Activated CD4-positive, alpha-beta T cell treated with anti-CD3 and anti-CD28 coated beads for 36 hours (primary cell): Measurements from ENCODE around the gene ALAD. TPM values are rescaled to one million over a fixed set of nuclear protein-coding genes. Genes with fewer than 3 reads are reported as not detected.

ENCODE experiments used
- ATAC-seq: fragments of 200-7000 bp; cut with Tn5 transposase; one replicate; pipeline ENCODE4 v1.10.0; 2021; ENCODE audit warnings: mild to moderate bottlenecking, moderate library complexity
- CTCF ChIA-PET: fragments of 350-600 bp; sonication (Branson Sonifier 250); formaldehyde crosslinking; loops from one replicate; lab custom pipeline; 2021; ENCODE audit warnings: antibody characterized with exemption; lab: Charles Lee
- POLR2A ChIA-PET: fragments of 350-600 bp; sonication (Branson Sonifier 250); formaldehyde crosslinking; loops from one replicate; lab custom pipeline; 2021; ENCODE audit warnings: antibody characterized with exemption, inconsistent platforms; lab: Charles Lee
- DNase-seq: peaks from one replicate; pipeline ENCODE4 v3.0.0-alpha.2; 2020
- H3K27ac Mint-ChIP-seq: one replicate; pipeline ENCODE4 v1.8.0; 2021; ENCODE audit warnings: mixed read lengths
- H3K27me3 Mint-ChIP-seq: one replicate; pipeline ENCODE4 v1.8.0; 2021; ENCODE audit warnings: mixed read lengths
- H3K36me3 Mint-ChIP-seq: one replicate; pipeline ENCODE4 v1.8.0; 2021; ENCODE audit warnings: low read depth, mixed read lengths
- H3K4me1 Mint-ChIP-seq: one replicate; pipeline ENCODE4 v1.8.0; 2021; ENCODE audit warnings: mixed read lengths
- H3K4me3 Mint-ChIP-seq: one replicate; pipeline ENCODE4 v1.8.0; 2021; ENCODE audit warnings: mild to moderate bottlenecking, moderate library complexity, mixed read lengths
- H3K9me3 Mint-ChIP-seq: one replicate; pipeline ENCODE4 v1.8.0; 2021; ENCODE audit warnings: low read depth, mixed read lengths
- intact Hi-C, 2 experiments: fragments of 100-400 bp; cut with DNase I in 1 of 2; cut with micrococcal nuclease in 1 of 2; formaldehyde crosslinking; loops; one replicate each; pipeline versions ENCODE4 v1.14.2 to v1.15.1; 2022 to 2024; cut with DNase I, micrococcal nuclease
- total RNA-seq, 2 experiments: library from RNA; stranded (reverse); gene quantifications; one replicate each; pipeline ENCODE4 v1.2.3, GENCODE V29; 2021

ALAD gene
- total RNA-seq, 2 experiments from 2014 or later: 20.2 to 30.1 TPM

GRCh38 chr9:113348437-113348836 is 52.6 kb downstream of the ALAD start:
- Mint-ChIP-seq H3K27ac (no peak overlapping the region), H3K27me3 (peaks cover 34% of the 10 kb centered on the region), H3K4me1 (peaks cover 48% of the 10 kb centered on the region), H3K4me3 (no peak overlapping the region), H3K36me3 (no peaks in the 10 kb centered on the region), H3K9me3 (no peaks in the 10 kb centered on the region)
- intact Hi-C loops: loop anchor here in 1 of 2 experiments (2.0 to 10.0 kb wide), 3 partner anchors 74 to 294 kb away; partner anchors contain the start of genes CDC26, PRPF4, SLC31A2 and ZFP37
- ChIA-PET CTCF (interaction anchor here (0.6 to 2.8 kb wide), 7 partner anchors 9 to 310 kb away, joined by 3 to 11 read pairs (median 3); partner anchors contain the start of genes CDC26, PRPF4 and WDR31), POLR2A (no interaction called here)
- ATAC-seq (no peak), DNase-seq (no peak)

- POLR2A ChIA-PET: no interaction called here
Measured at GRCh38 chr9:113345671-113346070, 55.4 kb downstream of the ALAD start.

GRCh38 chr9:113345190-113345589 is 55.9 kb downstream of the ALAD start:
- intact Hi-C loops: loop anchor here in 1 of 2 experiments (5.0 to 10.0 kb wide), 2 partner anchors 193 to 290 kb away; partner anchors contain the start of genes SLC31A2 and ZFP37
- H3K4me3 Mint-ChIP-seq: no peak overlapping the region
- peaks cover 44% of the 10 kb centered on the region for H3K4me1 Mint-ChIP-seq
- ChIA-PET POLR2A (no interaction called here), CTCF (interaction anchor here (0.6 to 2.1 kb wide), 3 partner anchors 24 to 68 kb away, joined by 3 to 8 read pairs (median 4); partner anchors contain the start of genes C9orf43 and POLE3)
- H3K9me3 Mint-ChIP-seq: no peaks in the 10 kb centered on the region
- DNase-seq (no peak), ATAC-seq (no peak)
- peaks cover 10% of the 10 kb centered on the region for H3K27me3 Mint-ChIP-seq
- H3K36me3 Mint-ChIP-seq: no peaks in the 10 kb centered on the region
- H3K27ac Mint-ChIP-seq: peak overlapping the region; percentile 1

More at GRCh38 chr9:113345671-113346070, 55.4 kb downstream of the ALAD start:
- DNase-seq: no peak
- intact Hi-C loops: loop anchor here in 1 of 2 experiments (5.0 to 10.0 kb wide), 2 partner anchors 193 to 291 kb away; partner anchors contain the start of genes SLC31A2 and ZFP37
- Mint-ChIP-seq H3K36me3 (no peaks in the 10 kb centered on the region), H3K4me1 (peaks cover 44% of the 10 kb centered on the region), H3K4me3 (no peak overlapping the region), H3K9me3 (no peaks in the 10 kb centered on the region), H3K27me3 (peaks cover 14% of the 10 kb centered on the region), H3K27ac (no peak overlapping the region)
- CTCF ChIA-PET: interaction anchor here (1.2 to 2.1 kb wide), 2 partner anchors 65 to 69 kb away, joined by 4 to 8 read pairs; partner anchors contain the start of genes C9orf43 and POLE3
- peak; percentile 8 for ATAC-seq

GRCh38 chr9:113343732-113344231 is 57.3 kb downstream of the ALAD start:
- intact Hi-C loops: loop anchor here (5.0 to 10.0 kb wide), 2 partner anchors 34 to 289 kb away; partner anchors contain the start of genes HDHD3 (in 1 of the 2) and ZFP37 (in 1 of the 2)
- ChIA-PET CTCF (interaction anchor here (0.6 kb wide), 1 partner anchor 74 kb away, joined by 3 read pairs; no protein-coding TSS in a partner anchor), POLR2A (no interaction called here)
- peaks cover 3% of the 10 kb centered on the region for H3K27me3 Mint-ChIP-seq
- H3K4me1 Mint-ChIP-seq: peaks cover 43% of the 10 kb centered on the region
- DNase-seq (peak; percentile 37), ATAC-seq (no peak)
- H3K9me3 Mint-ChIP-seq: no peaks in the 10 kb centered on the region
- H3K36me3 Mint-ChIP-seq: no peaks in the 10 kb centered on the region
- H3K27ac Mint-ChIP-seq: no peak overlapping the region
- no peak overlapping the region for H3K4me3 Mint-ChIP-seq

DNA sequence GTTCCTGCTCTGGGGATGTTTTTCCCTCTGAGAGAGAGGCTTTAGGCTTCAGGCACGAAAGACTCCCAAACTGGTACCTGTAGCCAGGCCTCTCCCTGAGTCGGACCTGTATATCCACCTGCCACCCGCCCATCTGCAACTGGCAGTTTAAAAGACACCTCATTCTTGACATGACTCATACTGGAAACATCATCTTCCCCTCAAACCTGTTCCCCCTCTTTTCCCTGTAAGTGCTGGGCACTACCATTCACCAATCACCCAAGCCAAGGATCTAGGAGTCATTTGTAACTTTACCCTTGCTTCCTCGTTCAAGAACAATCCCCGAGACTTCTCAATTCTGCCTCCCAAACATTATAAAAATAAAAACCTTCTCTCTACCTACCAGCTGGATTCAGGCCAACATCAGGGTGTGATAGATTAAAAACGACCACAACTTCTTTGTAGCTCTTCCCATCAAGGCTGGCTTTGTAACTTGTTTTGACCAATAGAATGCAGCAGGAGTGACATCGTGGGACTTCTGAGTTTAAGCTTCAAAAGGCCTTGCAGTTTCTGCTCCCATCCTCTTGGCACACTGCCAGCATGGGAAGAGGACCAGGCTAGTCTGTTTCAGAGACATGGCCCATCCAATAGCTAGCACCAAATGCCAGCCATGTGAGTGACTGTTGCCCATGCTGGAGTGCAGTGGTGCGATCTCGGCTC is 59.2 kb downstream of the ALAD start:
- H3K36me3 Mint-ChIP-seq: no peaks in the 10 kb centered on the region
- CTCF ChIA-PET: interaction anchor here (0.9 kb wide), 2 partner anchors 121 to 316 kb away, joined by 4 read pairs; partner anchors contain the start of genes FKBP15 and SLC31A1
- POLR2A ChIA-PET: no interaction called here
- no peaks in the 10 kb centered on the region for H3K27me3 Mint-ChIP-seq
- peaks cover 38% of the 10 kb centered on the region for H3K4me1 Mint-ChIP-seq
- ATAC-seq: no peak
- no peak for DNase-seq
- no peak overlapping the region for H3K4me3 Mint-ChIP-seq
- no peak overlapping the region for H3K27ac Mint-ChIP-seq
- H3K9me3 Mint-ChIP-seq: no peaks in the 10 kb centered on the region
- intact Hi-C loops: loop anchor here (2.0 to 10.0 kb wide), 5 partner anchors 35 to 855 kb away; partner anchors contain the start of genes C9orf43 (in 1 of the 2), FKBP15 (in 1 of the 2), HDHD3 (in 1 of the 2) and KIAA1958 (in 1 of the 2)

GRCh38 chr9:113340011-113340699 is 60.9 kb downstream of the ALAD start, which contains the start of gene WDR31:
Gene WDR31, minus strand, starts transcription at chr9:113340275. Its CDS starts 8,253 bp downstream, at chr9:113332022.
- POLR2A ChIA-PET: interaction anchor here (0.6 to 1.8 kb wide), 7 partner anchors 9 to 70 kb away, joined by 3 to 6 read pairs (median 4); partner anchors contain the start of genes BSPRY, C9orf43, CDC26 and POLE3
- Mint-ChIP-seq H3K9me3 (no peaks in the 10 kb centered on the region), H3K4me1 (peaks cover 27% of the 10 kb centered on the region), H3K27me3 (no peaks in the 10 kb centered on the region), H3K36me3 (no peaks in the 10 kb centered on the region), H3K27ac (peak within 1 kb of the TSS; percentile 43), H3K4me3 (peak within 1 kb of the TSS; percentile 71)
- ATAC-seq (peak; percentile 96), DNase-seq (peak; percentile 88)
- intact Hi-C loops: loop anchor here (1.0 to 10.0 kb wide), 11 partner anchors 9 to 853 kb away; partner anchors contain the start of genes C9orf43 (in 2 of the 2), CDC26 (in 2 of the 2), POLE3 (in 2 of the 2) and PRPF4 (in 2 of the 2)
- CTCF ChIA-PET: interaction anchor here (0.8 to 2.4 kb wide), 13 partner anchors 10 to 251 kb away, joined by 3 to 13 read pairs (median 4); partner anchors contain the start of genes ALAD, BSPRY, CDC26 and PRPF4

- Mint-ChIP-seq H3K36me3 (no peaks in the 10 kb centered on the region), H3K4me1 (peaks cover 23% of the 10 kb centered on the region), H3K9me3 (no peaks in the 10 kb centered on the region), H3K4me3 (no peak overlapping the region), H3K27me3 (no peaks in the 10 kb centered on the region), H3K27ac (no peak overlapping the region)
- ChIA-PET CTCF (interaction anchor here (1.6 kb wide), 1 partner anchor 63 kb away, joined by 5 read pairs; no protein-coding TSS in a partner anchor), POLR2A (no interaction called here)
- intact Hi-C loops: no loop called here
- DNase-seq (no peak), ATAC-seq (no peak)
Measured at GRCh38 chr9:113337714-113338113, 63.4 kb downstream of the ALAD start.

Other genes starting within 250 kb of the ALAD start
- gene FKBP15, start 180.0 kb downstream of the ALAD start, total RNA-seq: 10 to 100 TPM; 34.0 to 44.2 TPM
- 10 to 100 TPM; 14.8 to 18.2 TPM for gene SLC31A1, start 179.7 kb downstream of the ALAD start, total RNA-seq
- 10 to 100 TPM; 27.5 to 44.2 TPM for gene CDC26, start 125.7 kb downstream of the ALAD start, total RNA-seq
- 10 to 100 TPM; 51.5 to 53.1 TPM for gene PRPF4, start 125.6 kb downstream of the ALAD start, total RNA-seq
- under 1 TPM; 0.37 to 0.64 TPM for gene RNF183, start 97.9 kb downstream of the ALAD start, total RNA-seq
- gene WDR31, start 61.0 kb downstream of the ALAD start, total RNA-seq: 1 to 10 TPM; 1.7 to 2.1 TPM
- 1 to 10 TPM; 5.7 to 6.6 TPM for gene BSPRY, start 51.7 kb downstream of the ALAD start, total RNA-seq
- 10 to 100 TPM; 12.7 to 16.5 TPM for gene HDHD3, start 24.3 kb downstream of the ALAD start, total RNA-seq
- 10 to 100 TPM; 53.3 to 57.4 TPM for gene POLE3, start 9.4 kb upstream of the ALAD start, total RNA-seq
- 1 to 10 TPM in 1 of 2 experiments, under 1 TPM in 1; 0.91 to 1.1 TPM for gene C9orf43, start 9.5 kb upstream of the ALAD start, total RNA-seq
- gene RGS3, start 62.4 kb upstream of the ALAD start, total RNA-seq: 10 to 100 TPM; 55.9 to 62.2 TPM